ENCODE data around the gene MACROD1. TPM values are rescaled to one million over a fixed set of nuclear protein-coding genes. Genes with fewer than 3 reads are reported as not detected.

MACROD1 gene
- total RNA-seq, 1 donor from 2014 or later: 20.6 TPM

DNA sequence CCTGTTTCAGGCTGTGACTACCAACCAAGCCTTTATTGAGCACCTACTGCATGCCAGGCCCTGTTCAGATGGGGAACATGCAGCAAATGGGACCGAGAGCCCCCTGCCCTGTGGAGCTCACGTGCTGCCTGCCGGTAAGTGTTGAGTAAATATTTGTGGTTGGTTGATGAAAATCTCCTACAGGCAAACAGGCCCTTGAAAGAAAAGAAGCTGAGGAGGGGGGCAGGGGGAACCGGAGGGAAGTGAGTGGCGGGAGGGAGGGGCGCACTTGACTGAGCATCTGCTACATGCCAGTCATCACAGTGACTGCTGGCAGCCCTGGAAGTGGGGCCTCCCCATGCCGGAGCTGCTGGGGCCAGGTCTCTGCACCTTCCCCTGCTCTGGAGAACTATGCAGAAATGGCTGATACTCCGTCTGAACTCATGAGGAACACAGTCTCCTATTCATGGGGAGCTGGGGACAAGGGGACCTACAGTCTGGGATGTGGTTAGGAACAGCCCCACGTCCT is 34.2 kb downstream of the MACROD1 start:
- no peak for DNase-seq (ENCODE audit: low spot score)
- Mint-ChIP-seq H3K27ac (ENCODE audit: unreplicated experiment) (no peak overlapping the region), H3K27me3 (ENCODE audit: low read depth) (peaks cover 1% of the 10 kb centered on the region), H3K9me3 (ENCODE audit: low read depth) (no peaks in the 10 kb centered on the region), H3K4me3 (ENCODE audit: unreplicated experiment) (no peak overlapping the region), H3K4me1 (ENCODE audit: low read depth) (no peaks in the 10 kb centered on the region), H3K36me3 (ENCODE audit: low read depth) (no peaks in the 10 kb centered on the region)
- TF ChIP-seq, protein P1, sequence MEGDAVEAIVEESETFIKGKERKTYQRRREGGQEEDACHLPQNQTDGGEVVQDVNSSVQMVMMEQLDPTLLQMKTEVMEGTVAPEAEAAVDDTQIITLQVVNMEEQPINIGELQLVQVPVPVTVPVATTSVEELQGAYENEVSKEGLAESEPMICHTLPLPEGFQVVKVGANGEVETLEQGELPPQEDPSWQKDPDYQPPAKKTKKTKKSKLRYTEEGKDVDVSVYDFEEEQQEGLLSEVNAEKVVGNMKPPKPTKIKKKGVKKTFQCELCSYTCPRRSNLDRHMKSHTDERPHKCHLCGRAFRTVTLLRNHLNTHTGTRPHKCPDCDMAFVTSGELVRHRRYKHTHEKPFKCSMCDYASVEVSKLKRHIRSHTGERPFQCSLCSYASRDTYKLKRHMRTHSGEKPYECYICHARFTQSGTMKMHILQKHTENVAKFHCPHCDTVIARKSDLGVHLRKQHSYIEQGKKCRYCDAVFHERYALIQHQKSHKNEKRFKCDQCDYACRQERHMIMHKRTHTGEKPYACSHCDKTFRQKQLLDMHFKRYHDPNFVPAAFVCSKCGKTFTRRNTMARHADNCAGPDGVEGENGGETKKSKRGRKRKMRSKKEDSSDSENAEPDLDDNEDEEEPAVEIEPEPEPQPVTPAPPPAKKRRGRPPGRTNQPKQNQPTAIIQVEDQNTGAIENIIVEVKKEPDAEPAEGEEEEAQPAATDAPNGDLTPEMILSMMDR (IDR thresholded peaks at IDR 0.05): no peak

DNA sequence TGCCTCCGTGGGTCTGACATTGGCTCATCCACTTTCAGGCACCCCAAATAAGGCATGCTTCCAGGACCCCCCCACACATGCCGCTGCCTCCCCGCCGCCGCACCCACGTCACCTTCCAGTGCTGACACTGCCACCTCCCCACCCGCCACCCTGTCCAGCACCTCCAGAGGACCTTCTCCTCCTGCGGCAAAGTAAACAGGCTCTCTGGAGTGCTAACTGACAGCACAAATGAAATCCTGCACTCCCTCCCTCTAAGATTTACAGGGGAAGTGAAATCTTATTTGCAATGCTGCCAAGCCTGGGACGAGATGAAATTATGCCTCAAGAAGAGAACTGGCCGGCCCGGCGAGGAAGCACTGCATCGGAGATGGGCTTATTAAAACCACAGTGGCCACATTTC is 35.3 kb downstream of the MACROD1 start:
- Mint-ChIP-seq H3K27ac (ENCODE audit: unreplicated experiment) (no peak overlapping the region), H3K9me3 (ENCODE audit: low read depth) (no peaks in the 10 kb centered on the region), H3K4me1 (ENCODE audit: low read depth) (no peaks in the 10 kb centered on the region), H3K36me3 (ENCODE audit: low read depth) (no peaks in the 10 kb centered on the region), H3K4me3 (ENCODE audit: unreplicated experiment) (no peak overlapping the region), H3K27me3 (ENCODE audit: low read depth) (peaks cover 1% of the 10 kb centered on the region)
- TF ChIP-seq, protein P1 (IDR thresholded peaks at IDR 0.05): no peak
- DNase-seq (ENCODE audit: low spot score): no peak

DNA sequence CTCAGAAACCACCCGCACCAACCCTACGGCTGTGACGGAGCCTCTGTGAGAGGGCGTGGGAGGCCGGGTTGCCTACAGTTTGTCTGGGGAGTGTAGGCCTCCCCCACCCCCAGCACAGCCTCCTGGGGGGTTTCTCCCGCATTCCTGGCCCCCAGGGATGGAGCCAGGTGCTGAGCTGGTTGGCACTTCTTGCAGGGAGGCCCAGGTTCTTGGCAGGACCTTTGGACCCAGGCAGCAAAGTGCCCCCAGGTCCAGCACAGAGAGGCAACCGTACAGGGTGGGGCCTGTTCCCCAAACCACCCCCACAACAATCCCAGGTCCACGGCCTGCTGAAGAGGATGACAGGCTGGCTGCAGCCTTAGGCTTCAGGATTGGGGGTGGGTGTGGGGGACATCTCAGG is 36.5 kb downstream of the MACROD1 start:
- no peaks in the 10 kb centered on the region for H3K4me1 Mint-ChIP-seq (ENCODE audit: low read depth)
- H3K27me3 Mint-ChIP-seq (ENCODE audit: low read depth): peaks cover 1% of the 10 kb centered on the region
- DNase-seq (ENCODE audit: low spot score): no peak
- H3K4me3 Mint-ChIP-seq (ENCODE audit: unreplicated experiment): no peak overlapping the region
- no peaks in the 10 kb centered on the region for H3K9me3 Mint-ChIP-seq (ENCODE audit: low read depth)
- no peak overlapping the region for H3K27ac Mint-ChIP-seq (ENCODE audit: unreplicated experiment)
- TF ChIP-seq, protein P1 (IDR thresholded peaks at IDR 0.05): no peak
- H3K36me3 Mint-ChIP-seq (ENCODE audit: low read depth): no peaks in the 10 kb centered on the region

DNA sequence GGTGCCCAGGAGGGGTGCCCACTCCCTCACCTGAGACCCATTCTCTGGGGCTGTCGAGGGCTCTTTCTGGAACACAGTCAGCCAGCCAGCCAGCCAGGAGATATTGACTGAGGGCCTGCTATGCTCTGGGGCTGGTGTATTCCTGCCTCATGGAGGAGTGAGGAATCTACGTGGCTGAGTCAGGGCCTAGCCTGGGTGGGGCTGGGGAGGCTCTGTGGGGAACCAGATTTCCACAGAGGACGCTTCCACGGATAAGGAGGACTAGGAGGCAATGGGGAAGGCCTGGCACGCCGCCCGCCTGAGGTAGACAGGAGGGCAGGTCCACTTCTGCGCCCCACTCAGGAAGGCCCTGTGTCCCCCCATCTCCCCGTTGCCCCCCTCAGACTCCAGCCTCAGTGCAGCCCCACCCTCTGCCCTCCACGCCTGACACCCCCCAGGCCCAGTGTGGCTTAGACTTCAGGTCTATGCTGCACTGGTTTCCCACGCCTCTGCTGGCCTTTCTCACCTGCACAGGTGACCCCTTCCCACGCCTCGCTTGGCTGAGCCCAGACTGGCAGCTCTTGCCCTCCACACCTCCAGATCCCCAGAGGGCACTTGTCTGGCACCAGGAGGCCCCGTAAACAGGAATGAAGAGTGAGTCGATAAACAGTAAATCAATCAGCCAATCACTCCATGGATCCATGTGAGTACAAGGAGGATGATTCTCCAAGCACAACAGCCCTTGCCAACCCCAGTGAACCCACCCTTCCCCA is 37.5 kb downstream of the MACROD1 start:
- no peak for DNase-seq (ENCODE audit: low spot score)
- no peaks in the 10 kb centered on the region for H3K9me3 Mint-ChIP-seq (ENCODE audit: low read depth)
- no peaks in the 10 kb centered on the region for H3K36me3 Mint-ChIP-seq (ENCODE audit: low read depth)
- no peaks in the 10 kb centered on the region for H3K4me1 Mint-ChIP-seq (ENCODE audit: low read depth)
- H3K27ac Mint-ChIP-seq (ENCODE audit: unreplicated experiment): no peak overlapping the region
- H3K27me3 Mint-ChIP-seq (ENCODE audit: low read depth): peaks cover 1% of the 10 kb centered on the region
- no peak overlapping the region for H3K4me3 Mint-ChIP-seq (ENCODE audit: unreplicated experiment)
- TF ChIP-seq, protein P1 (IDR thresholded peaks at IDR 0.05): no peak

DNA sequence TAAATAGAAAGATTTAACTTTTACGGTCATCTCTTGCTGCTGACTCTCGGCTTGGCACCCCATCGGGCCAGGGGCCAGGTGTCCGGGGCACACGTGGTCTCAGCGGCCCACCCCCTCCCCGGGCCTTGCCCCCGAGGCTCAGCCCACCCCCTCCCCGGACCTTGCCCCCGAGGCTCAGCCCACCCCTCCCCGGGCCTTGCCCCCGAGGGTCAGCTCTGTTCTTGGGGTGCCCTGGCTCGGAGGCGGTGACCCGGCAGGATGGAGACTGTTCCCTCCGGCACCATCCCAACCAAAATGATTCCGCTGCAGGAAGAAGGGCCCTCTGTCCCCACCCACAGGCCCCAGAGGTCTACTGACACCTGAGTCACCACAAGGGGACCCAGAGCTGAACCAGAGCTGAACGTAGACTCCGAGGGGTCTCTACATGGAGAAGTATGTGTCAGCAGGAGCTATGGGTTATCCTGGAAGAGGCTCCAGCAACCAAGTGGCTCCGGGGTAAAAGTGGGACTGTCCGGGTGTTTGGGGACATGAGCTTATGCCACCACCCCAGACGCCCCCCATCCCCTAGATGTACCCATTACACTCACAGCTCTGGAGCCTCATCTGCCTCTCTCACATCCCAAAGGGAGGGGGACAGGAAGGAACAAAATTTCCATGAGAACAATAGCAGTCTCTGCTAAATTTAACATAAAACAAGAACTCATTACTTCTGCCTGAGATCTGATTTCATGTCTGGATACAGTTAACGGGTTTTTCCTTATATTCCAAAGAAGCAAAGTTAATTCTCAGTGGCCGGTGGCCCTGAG is 38.4 kb downstream of the MACROD1 start:
- H3K4me1 Mint-ChIP-seq (ENCODE audit: low read depth): no peaks in the 10 kb centered on the region
- no peak for DNase-seq (ENCODE audit: low spot score)
- no peak overlapping the region for H3K27ac Mint-ChIP-seq (ENCODE audit: unreplicated experiment)
- TF ChIP-seq, protein P1 (IDR thresholded peaks at IDR 0.05): no peak
- no peaks in the 10 kb centered on the region for H3K9me3 Mint-ChIP-seq (ENCODE audit: low read depth)
- no peaks in the 10 kb centered on the region for H3K36me3 Mint-ChIP-seq (ENCODE audit: low read depth)
- peaks cover 1% of the 10 kb centered on the region for H3K27me3 Mint-ChIP-seq (ENCODE audit: low read depth)
- no peak overlapping the region for H3K4me3 Mint-ChIP-seq (ENCODE audit: unreplicated experiment)

All from chondrocyte (in vitro differentiated cells).